Fibroblast of skin of right biceps (primary cell): ENCODE measurements around the gene AFF2.

Source experiments
- DNase-seq: peaks from one replicate; pipeline ENCODE4 v3.0.0-alpha.2; 2013

The AFF2 gene

GRCh38 chrX:148500423-148501385 is at the start of gene AFF2:
Gene AFF2 (plus strand): TSS chrX:148500617. CDS start chrX:148501098, 481 bp downstream.
- peak; percentile 65 for DNase-seq

DNA sequence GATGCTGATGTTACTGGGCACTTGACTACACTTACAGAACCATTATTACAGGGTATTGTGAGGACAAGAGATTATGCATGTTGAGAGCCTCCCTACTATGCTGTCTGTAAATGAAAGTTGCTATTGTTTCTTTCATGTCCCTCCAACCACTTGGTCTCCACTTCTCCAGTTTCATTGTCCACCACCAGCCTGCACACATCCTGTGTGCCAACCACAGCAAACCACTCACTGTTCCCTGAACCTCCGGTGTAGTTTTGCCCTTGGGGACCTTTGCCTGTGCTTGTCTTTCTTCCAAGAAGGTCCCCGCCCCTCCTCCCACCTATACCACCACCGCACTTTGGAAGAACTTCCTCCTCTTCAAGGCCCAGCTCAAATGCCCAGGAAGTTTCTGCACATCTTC is 43.1 kb upstream of the AFF2 start:
- no peak for DNase-seq

GRCh38 chrX:148459343-148459742 is 41.1 kb upstream of the AFF2 start:
- DNase-seq = no peak

- DNase-seq = peak; percentile 8
Measured at GRCh38 chrX:148466292-148466691, 34.1 kb upstream of the AFF2 start.

- no peak for DNase-seq
Measured at GRCh38 chrX:148470324-148470723, 30.1 kb upstream of the AFF2 start.

- DNase-seq = no peak
Measured at GRCh38 chrX:148474030-148474429, 26.4 kb upstream of the AFF2 start.

DNA sequence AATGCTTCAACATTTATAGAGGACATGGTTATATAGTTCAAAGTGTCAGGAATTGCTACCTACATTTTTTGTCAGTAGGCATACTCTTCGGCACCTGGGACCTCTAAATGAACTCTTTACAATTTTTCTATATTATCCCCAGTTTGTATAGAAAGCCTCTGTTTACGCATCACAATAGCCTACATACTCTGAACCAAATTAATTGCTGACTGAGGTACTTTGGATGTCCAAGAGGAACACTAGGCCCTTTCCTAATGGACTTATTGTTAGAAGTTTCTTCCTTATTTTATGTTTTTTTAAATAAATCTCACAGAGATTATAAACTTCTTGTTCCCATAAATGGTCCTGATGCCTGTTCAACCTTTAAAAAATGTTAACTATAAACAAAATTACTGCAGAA is 8.4 kb upstream of the AFF2 start:
- no peak for DNase-seq

- DNase-seq = no peak
Measured at GRCh38 chrX:148495176-148495575, 5.2 kb upstream of the AFF2 start.

- DNase-seq = no peak
Measured at GRCh38 chrX:148498067-148498466, 2.4 kb upstream of the AFF2 start.

GRCh38 chrX:148499638-148500422 is 587 bp upstream of the AFF2 start:
- DNase-seq = no peak

DNA sequence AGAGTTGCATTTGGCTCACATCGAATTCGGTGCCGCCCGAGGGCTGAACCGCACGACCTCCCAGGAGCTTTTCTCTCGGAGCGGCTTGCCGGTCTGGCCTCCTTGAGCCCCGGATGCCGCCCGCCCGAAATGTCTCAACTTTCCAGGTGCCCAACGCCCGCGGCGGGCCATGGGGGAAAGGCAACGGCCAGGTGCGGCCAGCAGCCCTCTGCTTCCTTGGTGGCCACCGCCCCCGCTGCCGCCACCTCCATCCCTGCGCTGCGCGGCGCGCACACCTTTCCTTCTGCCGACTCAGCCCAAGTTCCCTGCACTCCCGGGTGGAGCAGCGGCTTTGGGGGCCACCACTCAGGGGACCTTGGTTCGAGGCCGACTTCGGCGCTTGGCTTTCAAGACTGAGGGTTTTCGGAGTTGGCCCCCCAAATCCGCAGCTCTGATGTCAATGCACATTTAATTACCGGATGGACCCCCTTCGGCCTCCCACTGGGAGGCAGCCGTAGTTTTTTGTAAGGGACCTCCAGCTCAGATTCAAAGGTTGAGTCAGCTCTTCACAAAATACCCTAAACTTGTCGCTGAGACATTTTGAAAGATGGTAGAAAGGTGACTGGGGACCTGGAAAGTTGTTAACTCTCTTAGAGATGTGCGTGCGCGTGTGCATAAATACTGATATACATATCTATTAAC is 1.1 kb downstream of the AFF2 start:
- no peak for DNase-seq

DNA sequence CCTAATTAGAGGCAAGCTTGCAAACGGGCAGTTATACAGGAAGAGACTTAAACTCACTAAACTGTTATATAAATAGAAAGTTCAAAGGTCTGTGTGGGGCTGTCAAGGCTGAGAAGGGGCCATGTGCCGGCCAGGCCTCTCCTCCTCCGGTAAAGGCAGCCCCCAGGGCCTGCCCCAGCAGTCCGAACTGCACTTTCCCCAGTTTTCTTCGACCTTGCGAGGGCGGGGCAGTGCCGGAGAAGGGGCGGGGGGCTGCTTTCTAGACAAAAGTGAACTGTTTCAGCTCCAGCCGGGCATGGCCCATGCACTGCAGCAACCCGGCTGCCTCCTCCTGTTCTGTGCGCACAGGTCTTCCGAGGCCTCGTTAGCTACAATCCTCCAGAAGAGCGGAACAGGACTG is 4.1 kb downstream of the AFF2 start:
- DNase-seq = no peak

- DNase-seq = peak; percentile 40
Measured at GRCh38 chrX:148507418-148507817, 7.0 kb downstream of the AFF2 start.

- no peak for DNase-seq
Measured at GRCh38 chrX:148512453-148512852, 12.0 kb downstream of the AFF2 start.

GRCh38 chrX:148513661-148514060 is 13.2 kb downstream of the AFF2 start:
- DNase-seq = peak; percentile 39

- no peak for DNase-seq
Measured at GRCh38 chrX:148517176-148517575, 16.8 kb downstream of the AFF2 start.

- DNase-seq = no peak
Measured at GRCh38 chrX:148522006-148522405, 21.6 kb downstream of the AFF2 start.

- no peak for DNase-seq
Measured at GRCh38 chrX:148523303-148524080, 23.1 kb downstream of the AFF2 start.

DNA sequence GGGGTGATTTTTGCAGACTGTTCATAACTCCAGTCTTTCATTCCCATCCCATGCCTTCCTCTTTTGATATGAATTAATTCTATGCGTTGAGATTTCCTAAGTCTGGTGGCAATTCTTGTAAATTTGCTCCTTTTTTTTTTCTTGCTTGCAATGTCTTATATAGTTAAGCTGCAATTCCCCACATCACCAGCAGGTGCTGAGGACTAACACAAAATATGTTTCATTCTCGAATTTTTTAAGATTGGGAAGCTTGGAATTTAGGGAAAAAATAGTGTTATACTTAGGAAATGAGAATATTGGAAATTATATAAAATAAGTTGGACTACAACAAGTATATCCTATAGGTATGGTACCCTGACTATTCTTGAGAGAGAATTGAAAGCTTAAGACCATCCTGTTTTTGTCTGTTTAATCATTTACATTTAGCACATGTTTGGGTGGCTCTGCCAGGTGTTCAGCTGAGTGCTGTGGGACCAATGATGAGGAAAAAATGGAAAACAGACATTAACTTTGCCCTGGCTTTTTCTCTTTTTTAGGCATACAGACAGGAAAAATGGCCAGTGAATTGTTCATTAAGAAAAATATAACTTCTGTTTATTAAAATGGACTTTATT is 30.2 kb downstream of the AFF2 start:
- peak; percentile 16 for DNase-seq

GRCh38 chrX:148534291-148534690 is 33.9 kb downstream of the AFF2 start:
- peak; percentile 16 for DNase-seq

DNA sequence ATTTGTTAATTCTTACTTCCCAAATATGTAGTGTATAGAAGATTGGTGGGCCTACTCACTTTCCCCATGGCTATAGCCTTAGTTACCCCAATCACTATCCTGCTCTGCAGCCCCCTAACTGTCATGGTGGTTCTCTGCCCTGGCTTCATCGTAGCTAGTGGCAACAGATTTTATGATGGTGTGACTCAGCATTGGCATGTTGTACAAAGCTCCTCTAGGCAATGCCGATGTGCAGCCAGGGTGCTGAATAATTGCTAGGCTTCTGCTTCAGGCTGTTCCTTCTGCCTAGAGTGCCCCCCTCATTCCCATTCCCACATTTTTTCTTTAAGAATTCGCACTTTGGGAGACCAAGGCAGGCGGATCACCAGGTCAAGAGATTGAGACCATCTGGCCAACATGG is 35.2 kb downstream of the AFF2 start:
- DNase-seq = peak; percentile 33

- DNase-seq = peak; percentile 61
Measured at GRCh38 chrX:148536961-148537360, 36.5 kb downstream of the AFF2 start.
